Ascending aorta (tissue), 2 donors: Measurements from ENCODE around the gene MEST. TPM values are rescaled to one million over a fixed set of nuclear protein-coding genes. Genes with fewer than 3 reads are reported as not detected.

Experiments used
- DNase-seq, 2 donors: peaks; one replicate each; pipeline ENCODE4 v3.0.0-alpha.2; 2019; ENCODE audit warnings: low spot score in 2 of 2
- H3K27ac ChIP-seq, 2 donors: fragments of 200-600 bp; sonication (generic); one replicate each; pipeline ENCODE4 v1.5.1; 2016 to 2017; ENCODE audit warnings: mild to moderate bottlenecking in 1 of 2
- H3K27me3 ChIP-seq: fragments of 200-600 bp; sonication (generic); one replicate; pipeline ENCODE4 v1.5.1; 2017
- H3K36me3 ChIP-seq, 2 donors: fragments of 200-600 bp; sonication (generic); one replicate each; pipeline ENCODE4 v1.5.1; 2016
- H3K4me1 ChIP-seq, 2 donors: fragments of 200-600 bp; sonication (generic); one replicate each; pipeline ENCODE4 v1.5.1; 2016 to 2017; ENCODE audit warnings: mild to moderate bottlenecking in 1 of 2
- H3K4me3 ChIP-seq, 2 donors: fragments of 200-600 bp; sonication (generic); one replicate each; pipeline ENCODE4 v1.5.1; 2016 to 2017; ENCODE audit warnings: mild to moderate bottlenecking in 1 of 2
- H3K9me3 ChIP-seq, 2 donors: fragments of 200-600 bp; sonication (generic); one replicate each; pipeline ENCODE4 v1.5.1; 2016
- CTCF ChIP-seq, 3 experiments: fragments of 200-600 bp in 2 of 3; fragments of 450-650 bp in 1 of 3; sonication (generic) in 2 of 3; IDR thresholded peaks; one replicate each; pipeline ENCODE4 v1.5.1; 2016 to 2019; ENCODE audit warnings: antibody characterized with exemption in 3 of 3, mild to moderate bottlenecking in 1 of 3, moderate library complexity in 1 of 3
- intact Hi-C: fragments of 100-400 bp; cut with DNase I; formaldehyde crosslinking; loops from one replicate; pipeline ENCODE4 v1.15.1; 2023
- total RNA-seq: library from RNA; depleted of rRNA; stranded (reverse); fragments of >200 nt; gene quantifications from one replicate; pipeline ENCODE4 v1.1.0, GENCODE V29; 2016

The MEST gene
- total RNA-seq, 1 donor from 2014 or later, result 6.9 TPM

GRCh38 chr7:130490311-130490791 lies 1.5 kb upstream of the MEST start:
- peaks cover 0 to 20% of the 10 kb centered on the region in 2 donors for H3K4me1 ChIP-seq
- H3K9me3 ChIP-seq, result no peaks in the 10 kb centered on the region
- no peak overlapping the region for H3K27ac ChIP-seq
- H3K4me3 ChIP-seq, result peak overlapping the region; percentile 52 to 65
- H3K27me3 ChIP-seq, result no peaks in the 10 kb centered on the region
- DNase-seq, result no peak
- intact Hi-C loops, result no loop called here
- no peak for TF ChIP-seq CTCF (IDR thresholded peaks at IDR 0.05)
- no peaks in the 10 kb centered on the region for H3K36me3 ChIP-seq

- Histone ChIP-seq H3K27ac (no peak overlapping the region), H3K9me3 (no peaks in the 10 kb centered on the region), H3K4me1 (peaks cover 0 to 20% of the 10 kb centered on the region in 2 donors), H3K4me3 (peak overlapping the region; percentile 52 to 65), H3K27me3 (no peaks in the 10 kb centered on the region), H3K36me3 (no peaks in the 10 kb centered on the region)
- intact Hi-C loops, result no loop called here
- DNase-seq, result no peak
- peak; percentile 24 to 55 (median 51) for TF ChIP-seq CTCF (IDR thresholded peaks at IDR 0.05)
Measured at GRCh38 chr7:130490888-130491804, 739 bp upstream of the MEST start.

GRCh38 chr7:130492523-130493274 lies 814 bp downstream of the MEST start:
- DNase-seq, result no peak

GRCh38 chr7:130493275-130493873 lies 1.5 kb downstream of the MEST start:
- Histone ChIP-seq H3K4me1 (peaks cover 0 to 17% of the 10 kb centered on the region in 2 donors), H3K27me3 (no peaks in the 10 kb centered on the region), H3K4me3 (peak overlapping the region; percentile 52 to 65), H3K9me3 (no peaks in the 10 kb centered on the region), H3K27ac (no peak overlapping the region), H3K36me3 (peaks cover 0 to 3% of the 10 kb centered on the region in 2 donors)
- no peak for DNase-seq
- intact Hi-C loops, result no loop called here
- TF ChIP-seq CTCF (IDR thresholded peaks at IDR 0.05), result no peak

More at GRCh38 chr7:130492523-130493274, 814 bp downstream of the MEST start:
- H3K27me3 ChIP-seq, result no peaks in the 10 kb centered on the region
- H3K36me3 ChIP-seq, result no peaks in the 10 kb centered on the region
- TF ChIP-seq CTCF (IDR thresholded peaks at IDR 0.05), result no peak
- peak overlapping the region; percentile 52 to 65 for H3K4me3 ChIP-seq
- H3K4me1 ChIP-seq, result peaks cover 0 to 17% of the 10 kb centered on the region in 2 donors
- no peak overlapping the region for H3K27ac ChIP-seq
- no peaks in the 10 kb centered on the region for H3K9me3 ChIP-seq
- intact Hi-C loops, result no loop called here

GRCh38 chr7:130494431-130494858 lies 2.6 kb downstream of the MEST start:
- Histone ChIP-seq H3K4me3 (peak overlapping the region in 1 of 2 donors; percentile 21), H3K4me1 (peaks cover 0 to 14% of the 10 kb centered on the region in 2 donors), H3K9me3 (no peaks in the 10 kb centered on the region), H3K27ac (no peak overlapping the region), H3K36me3 (peaks cover 0 to 3% of the 10 kb centered on the region in 2 donors), H3K27me3 (no peaks in the 10 kb centered on the region)
- intact Hi-C loops, result no loop called here
- no peak for TF ChIP-seq CTCF (IDR thresholded peaks at IDR 0.05)
- no peak for DNase-seq
